GM19395 (cell line): ENCODE data around the gene COL20A1.

ENCODE experiments used
- ATAC-seq: cut with Tn5 transposase; IDR thresholded peaks from one replicate; pipeline ENCODE4 v1.9.1; 2021; ENCODE audit warnings: mild to moderate bottlenecking, moderate library complexity; ENCODE audit not compliant: unreplicated experiment

Gene COL20A1

GRCh38 chr20:63306673-63307537, 13.9 kb downstream of the COL20A1 start:
- ATAC-seq: no peak

DNA sequence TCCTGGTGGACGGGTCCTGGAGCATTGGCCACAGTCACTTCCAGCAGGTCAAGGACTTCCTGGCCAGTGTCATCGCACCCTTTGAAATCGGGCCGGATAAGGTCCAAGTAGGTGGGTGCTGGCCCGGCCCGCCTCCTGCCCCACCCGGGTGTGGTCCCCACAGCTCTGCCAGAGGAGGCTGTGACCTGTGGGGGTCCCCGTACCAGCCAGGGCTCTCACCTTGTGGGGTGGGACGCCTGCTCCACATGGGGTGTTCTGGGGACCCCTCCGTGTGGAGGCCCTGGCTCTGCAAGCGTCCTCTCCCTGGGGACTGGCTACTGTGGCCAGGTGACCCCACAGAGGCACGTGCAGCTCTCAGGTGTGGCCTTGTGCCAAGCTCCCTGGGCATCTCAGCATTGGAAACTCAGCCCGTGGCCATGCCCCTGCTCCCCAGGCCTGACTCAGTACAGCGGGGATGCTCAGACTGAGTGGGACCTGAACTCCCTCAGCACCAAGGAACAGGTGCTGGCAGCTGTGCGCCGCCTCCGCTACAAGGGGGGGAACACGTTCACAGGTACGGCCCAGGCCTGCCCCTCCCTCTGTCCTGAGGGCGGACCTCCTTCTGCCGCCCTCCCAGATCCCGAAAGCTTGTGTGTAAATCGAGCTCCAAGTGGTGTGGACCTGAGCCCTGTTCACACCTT, 14.7 kb downstream of the COL20A1 start:
- ATAC-seq: no peak

DNA sequence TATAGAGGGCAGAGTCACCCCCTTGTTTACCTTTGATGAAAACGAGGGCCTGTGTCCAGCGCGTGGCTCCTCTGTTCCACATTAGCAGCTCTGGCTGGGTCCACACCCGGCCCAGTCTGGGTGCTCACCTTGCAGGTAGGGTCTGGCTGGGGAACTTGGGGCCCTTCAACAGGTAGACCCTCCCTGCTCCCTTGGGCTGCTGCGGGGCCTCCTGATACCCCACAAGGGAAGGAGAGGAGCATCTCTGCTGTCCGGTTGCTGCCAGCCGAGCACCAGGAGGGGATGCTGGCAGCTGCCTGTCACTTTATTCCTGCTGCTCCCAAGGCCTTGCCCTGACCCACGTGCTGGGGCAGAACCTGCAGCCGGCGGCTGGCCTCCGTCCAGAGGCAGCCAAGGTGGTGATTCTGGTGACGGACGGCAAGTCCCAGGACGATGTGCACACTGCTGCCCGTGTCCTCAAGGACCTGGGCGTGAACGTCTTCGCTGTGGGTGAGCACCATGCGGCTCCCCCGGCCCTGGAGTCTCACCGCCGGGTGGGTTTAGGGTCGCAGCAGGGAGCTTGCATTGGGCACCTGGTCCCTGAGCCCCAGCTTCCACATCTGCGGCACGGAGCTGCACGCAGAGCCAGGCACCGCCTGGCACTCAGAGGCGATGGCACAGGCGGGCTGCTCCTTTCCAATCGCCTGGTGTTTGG, 15.4 kb downstream of the COL20A1 start:
- ATAC-seq: no peak

- no peak for ATAC-seq
Observed at GRCh38 chr20:63309261-63310071, 16.5 kb downstream of the COL20A1 start.

DNA sequence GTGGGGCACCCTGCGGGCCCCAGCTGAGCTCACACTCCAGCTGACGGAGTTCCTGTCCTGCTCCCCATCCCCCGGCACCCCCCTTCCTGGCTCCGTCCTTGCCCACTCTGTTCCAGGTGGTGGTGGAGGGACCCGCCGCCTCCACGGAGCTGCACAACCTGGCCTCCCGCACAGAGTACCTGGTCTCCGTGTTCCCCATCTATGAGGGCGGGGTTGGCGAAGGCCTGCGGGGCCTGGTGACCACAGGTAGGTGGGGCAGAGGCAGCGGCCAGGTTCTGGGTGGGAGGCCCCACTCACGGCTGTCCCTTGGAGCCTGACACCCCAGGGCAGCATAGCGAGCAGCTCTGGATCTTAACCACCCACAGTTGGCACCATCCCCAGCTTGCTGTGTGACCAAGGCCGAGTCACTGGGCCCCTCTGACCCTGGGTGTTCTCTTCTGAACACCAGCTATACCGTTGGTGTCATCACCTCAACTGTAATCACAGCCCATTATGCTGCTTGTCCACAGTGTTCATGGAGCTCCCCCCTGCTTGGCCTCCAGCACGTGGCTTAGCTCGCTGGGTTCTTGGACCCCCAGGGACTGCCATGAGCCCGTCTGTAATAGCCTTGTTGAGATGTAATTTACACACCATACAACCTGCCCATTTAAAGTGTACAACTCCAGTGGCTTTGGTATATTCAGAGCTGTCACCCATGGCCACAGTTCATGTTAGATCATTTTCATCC, 17.4 kb downstream of the COL20A1 start:
- no peak for ATAC-seq

- ATAC-seq: no peak
Observed at GRCh38 chr20:63311186-63311832, 18.3 kb downstream of the COL20A1 start.

GRCh38 chr20:63311833-63312243, 18.9 kb downstream of the COL20A1 start:
- ATAC-seq: no peak

DNA sequence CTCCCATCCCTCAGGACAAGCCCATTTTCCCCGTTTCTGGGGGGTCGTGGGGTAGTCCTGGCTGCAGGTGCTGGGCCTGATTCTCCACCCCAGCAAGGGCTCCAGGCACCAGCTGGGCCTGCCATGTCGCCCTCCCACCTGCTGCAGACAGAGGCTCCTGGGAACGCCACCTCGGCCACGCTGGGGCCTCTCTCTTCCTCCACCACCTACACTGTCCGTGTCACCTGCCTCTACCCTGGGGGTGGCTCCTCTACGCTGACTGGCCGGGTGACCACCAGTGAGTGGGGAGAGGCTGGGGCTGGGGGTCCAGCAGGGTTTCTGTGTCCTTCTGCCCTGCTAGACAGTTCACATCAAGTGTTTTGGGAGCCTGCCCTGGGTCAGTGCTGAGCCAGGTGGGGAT, 19.3 kb downstream of the COL20A1 start:
- no peak for ATAC-seq

DNA sequence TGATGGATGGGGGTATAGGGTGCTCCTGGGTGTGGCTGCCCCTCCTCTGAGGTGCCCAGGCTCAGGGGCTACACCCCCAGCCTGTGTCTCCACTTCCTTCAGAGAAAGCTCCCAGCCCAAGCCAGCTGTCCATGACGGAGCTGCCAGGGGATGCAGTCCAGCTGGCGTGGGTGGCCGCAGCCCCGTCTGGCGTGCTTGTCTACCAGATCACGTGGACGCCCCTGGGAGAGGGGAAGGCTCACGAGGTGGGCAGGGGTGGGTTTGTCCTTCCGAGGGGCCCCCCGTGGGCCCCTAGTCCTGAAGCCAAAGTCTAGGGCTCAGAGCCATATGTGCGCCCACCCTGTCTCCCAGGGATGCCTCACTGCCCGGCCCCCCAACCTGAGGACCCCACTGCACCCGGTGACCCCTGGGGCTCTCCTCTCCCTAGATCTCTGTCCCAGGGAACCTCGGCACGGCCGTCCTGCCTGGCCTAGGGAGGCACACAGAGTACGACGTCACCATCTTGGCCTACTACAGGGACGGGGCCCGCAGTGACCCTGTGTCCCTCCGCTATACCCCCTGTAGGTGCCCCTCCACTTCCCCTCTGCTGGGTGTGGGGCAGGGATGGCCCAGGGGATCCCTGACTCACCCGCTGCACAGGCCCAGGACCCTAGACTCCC, 19.8 kb downstream of the COL20A1 start:
- ATAC-seq: no peak

GRCh38 chr20:63313349-63314014, 20.5 kb downstream of the COL20A1 start:
- no peak for ATAC-seq

DNA sequence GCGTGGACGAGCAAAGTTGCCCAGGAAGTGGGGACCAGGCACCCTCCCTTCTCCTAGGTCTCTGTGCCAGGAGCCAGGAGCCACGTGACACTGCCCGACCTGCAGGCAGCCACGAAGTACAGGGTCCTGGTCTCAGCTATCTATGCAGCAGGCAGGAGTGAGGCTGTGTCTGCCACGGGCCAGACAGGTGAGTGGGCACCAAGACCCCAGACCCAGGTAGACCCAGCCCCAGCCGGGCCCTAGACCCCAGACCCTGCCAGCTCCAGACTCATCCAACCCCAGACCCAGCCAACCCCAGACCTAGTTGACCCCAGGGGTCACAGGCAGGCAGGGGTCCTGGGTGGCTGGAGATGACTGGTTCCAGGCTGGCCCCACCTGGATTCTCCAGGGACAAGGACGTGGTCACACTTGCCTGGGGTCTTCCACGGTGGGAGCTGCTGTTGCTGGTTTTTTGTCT, 21.1 kb downstream of the COL20A1 start:
- ATAC-seq: no peak

- ATAC-seq: no peak
Observed at GRCh38 chr20:63314566-63315239, 21.7 kb downstream of the COL20A1 start.

DNA sequence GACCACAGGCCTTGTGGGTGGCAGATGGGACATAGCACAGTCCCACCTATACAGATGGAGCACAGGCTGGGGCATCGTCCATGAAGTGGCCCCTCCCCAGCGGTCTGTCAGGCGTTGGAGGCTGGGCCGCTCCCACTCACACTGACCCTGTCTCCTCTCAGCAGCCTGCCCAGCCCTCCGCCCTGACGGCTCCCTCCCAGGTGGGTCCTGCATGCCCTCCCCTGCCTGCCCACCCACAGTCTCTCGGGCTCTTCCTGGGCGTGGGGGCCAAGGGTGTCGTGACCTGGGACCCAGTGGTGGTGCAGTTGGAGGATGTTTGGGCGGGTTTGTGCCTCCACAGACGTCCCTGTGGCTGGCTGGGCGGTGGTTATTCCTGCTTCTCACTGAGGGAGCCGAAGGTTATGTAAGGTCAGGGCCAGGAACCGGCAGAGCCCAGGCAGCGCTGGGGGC, 22.3 kb downstream of the COL20A1 start:
- ATAC-seq: no peak

DNA sequence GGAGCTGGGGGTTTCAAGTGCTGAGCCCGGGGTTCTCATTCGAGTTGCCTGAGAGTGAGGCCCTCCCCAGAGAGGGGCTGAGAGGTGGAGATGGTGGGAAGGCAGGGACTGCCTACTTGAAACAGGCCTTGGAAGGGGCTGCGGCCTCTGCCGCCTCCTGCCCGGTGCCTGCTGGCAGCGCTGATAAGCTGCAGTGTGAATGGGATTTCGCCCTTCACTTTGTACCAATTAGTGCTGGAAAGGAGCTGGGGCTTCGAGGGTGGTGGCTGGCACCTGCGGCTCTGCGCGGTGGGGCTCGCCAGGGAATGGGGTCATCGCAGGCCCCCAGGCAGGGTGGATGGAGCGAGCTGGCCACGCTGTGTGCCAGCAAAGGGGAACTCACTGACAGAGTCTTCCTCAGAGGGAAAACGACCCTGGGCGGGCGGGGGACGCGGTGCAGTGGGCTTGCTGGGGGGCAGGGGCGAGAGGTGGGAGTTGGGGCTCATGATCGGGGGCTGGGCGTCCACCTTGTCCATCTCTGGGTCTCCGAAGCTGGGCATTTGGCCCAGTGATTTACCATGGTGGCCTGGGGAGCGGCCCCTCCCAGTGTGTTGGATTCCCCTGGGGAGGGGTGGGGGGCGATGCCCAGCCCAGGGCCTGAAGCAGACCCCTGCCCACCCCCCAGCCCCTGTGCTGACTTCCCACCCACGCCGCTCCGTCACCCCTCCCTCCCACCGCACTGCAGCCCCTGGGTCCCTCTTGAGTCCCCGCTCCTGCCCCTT, 22.9 kb downstream of the COL20A1 start:
- no peak for ATAC-seq

GRCh38 chr20:63316502-63316921, 23.5 kb downstream of the COL20A1 start:
- ATAC-seq: no peak

DNA sequence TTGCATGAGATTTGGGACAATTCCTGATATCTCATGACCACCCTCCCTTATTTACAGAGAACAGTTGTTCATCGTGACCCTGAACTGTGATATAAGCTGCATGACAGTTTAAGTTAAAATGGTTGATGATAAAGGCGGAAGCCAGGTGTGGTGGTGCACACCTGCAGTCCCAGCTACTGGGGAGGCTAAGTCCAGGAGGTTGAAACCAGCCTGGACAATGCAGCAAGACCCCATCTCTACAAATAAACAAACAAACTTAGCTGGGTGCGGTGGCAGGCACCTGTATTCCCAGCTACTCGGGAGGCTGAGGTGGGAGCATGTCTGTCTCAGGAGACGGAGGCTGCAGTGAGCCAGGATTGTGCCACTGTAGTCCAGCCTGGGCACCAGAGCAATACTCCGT, 24.1 kb downstream of the COL20A1 start:
- no peak for ATAC-seq
